ENCODE data around the gene DAO.

DAO gene

GRCh38 chr12:108855284-108856169, 24.4 kb upstream of the DAO start:
- H3K4me1 ChIP-seq (ENCODE audit: insufficient read depth, low read length, poor library complexity, severe bottlenecking), result peaks cover 47% of the 10 kb centered on the region
- H3K4me2 ChIP-seq (ENCODE audit: low read depth, low read length, poor library complexity, severe bottlenecking), result peak overlapping the region; percentile 90
- peaks cover 16% of the 10 kb centered on the region for H4K20me1 ChIP-seq (ENCODE audit: insufficient read depth, low read length, poor library complexity, severe bottlenecking)
- peak overlapping the region; percentile 76 for H3K9ac ChIP-seq (ENCODE audit: low read depth, low read length, poor library complexity, severe bottlenecking)
- peaks cover 3% of the 10 kb centered on the region; the same call in 1 of the 2 replicates for H3F3A ChIP-seq (ENCODE audit: low read depth)
- no peaks in the 10 kb centered on the region for H3K27me3 ChIP-seq (ENCODE audit: insufficient read depth, low read length, poor library complexity, severe bottlenecking)
- no peaks in the 10 kb centered on the region for H3K36me3 ChIP-seq (ENCODE audit: insufficient read depth, low read length)
- no peaks in the 10 kb centered on the region for H3K9me2 ChIP-seq (replicated peaks; ENCODE audit: low read depth, low read length)
- H3K79me2 ChIP-seq (ENCODE audit: insufficient read depth, low read length), result peaks cover 52% of the 10 kb centered on the region
- TF ChIP-seq CTCF (conservative IDR thresholded peaks at IDR 0.05; ENCODE audit: low read length) (no peak), EZH2phosphoT487 (IDR thresholded peaks at IDR 0.05; ENCODE audit: borderline replicate concordance) (no peak)
- H2AFZ ChIP-seq (ENCODE audit: low read length), result no peak overlapping the region
- peak overlapping the region; percentile 98 for H3K4me3 ChIP-seq (ENCODE audit: low read length, poor library complexity, severe bottlenecking)
- no peaks in the 10 kb centered on the region for H3K9me3 ChIP-seq (ENCODE audit: insufficient read depth, low read depth, low read length)

GRCh38 chr12:108856170-108856427, 23.8 kb upstream of the DAO start:
- no peaks in the 10 kb centered on the region for H3K27me3 ChIP-seq (ENCODE audit: insufficient read depth, low read length, poor library complexity, severe bottlenecking)
- H3K9me2 ChIP-seq (replicated peaks; ENCODE audit: low read depth, low read length), result no peaks in the 10 kb centered on the region
- no peaks in the 10 kb centered on the region for H3K9me3 ChIP-seq (ENCODE audit: insufficient read depth, low read depth, low read length)
- TF ChIP-seq CTCF (conservative IDR thresholded peaks at IDR 0.05; ENCODE audit: low read length) (no peak), EZH2phosphoT487 (IDR thresholded peaks at IDR 0.05; ENCODE audit: borderline replicate concordance) (no peak)
- H3K79me2 ChIP-seq (ENCODE audit: insufficient read depth, low read length), result peaks cover 52% of the 10 kb centered on the region
- H3K9ac ChIP-seq (ENCODE audit: low read depth, low read length, poor library complexity, severe bottlenecking), result peak overlapping the region; percentile 76
- peaks cover 16% of the 10 kb centered on the region for H4K20me1 ChIP-seq (ENCODE audit: insufficient read depth, low read length, poor library complexity, severe bottlenecking)
- peaks cover 45% of the 10 kb centered on the region for H3K4me1 ChIP-seq (ENCODE audit: insufficient read depth, low read length, poor library complexity, severe bottlenecking)
- no peak overlapping the region for H2AFZ ChIP-seq (ENCODE audit: low read length)
- no peaks in the 10 kb centered on the region for H3K36me3 ChIP-seq (ENCODE audit: insufficient read depth, low read length)
- peaks cover 3% of the 10 kb centered on the region; the same call in 1 of the 2 replicates for H3F3A ChIP-seq (ENCODE audit: low read depth)
- H3K4me3 ChIP-seq (ENCODE audit: low read length, poor library complexity, severe bottlenecking), result peak overlapping the region; percentile 98
- H3K4me2 ChIP-seq (ENCODE audit: low read depth, low read length, poor library complexity, severe bottlenecking), result peak overlapping the region; percentile 90

- Histone ChIP-seq H2AFZ (ENCODE audit: low read length) (no peak overlapping the region), H3K79me2 (ENCODE audit: insufficient read depth, low read length) (peaks cover 52% of the 10 kb centered on the region), H3K36me3 (ENCODE audit: insufficient read depth, low read length) (no peaks in the 10 kb centered on the region), H3K9me2 (replicated peaks; ENCODE audit: low read depth, low read length) (no peaks in the 10 kb centered on the region), H4K20me1 (ENCODE audit: insufficient read depth, low read length, poor library complexity, severe bottlenecking) (peaks cover 16% of the 10 kb centered on the region), H3K4me1 (ENCODE audit: insufficient read depth, low read length, poor library complexity, severe bottlenecking) (peaks cover 42% of the 10 kb centered on the region), H3K27me3 (ENCODE audit: insufficient read depth, low read length, poor library complexity, severe bottlenecking) (no peaks in the 10 kb centered on the region), H3K4me2 (ENCODE audit: low read depth, low read length, poor library complexity, severe bottlenecking) (peak overlapping the region; percentile 90), H3K9ac (ENCODE audit: low read depth, low read length, poor library complexity, severe bottlenecking) (peak overlapping the region; percentile 76), H3F3A (ENCODE audit: low read depth) (peaks cover 1% of the 10 kb centered on the region; the same call in 1 of the 2 replicates), H3K9me3 (ENCODE audit: insufficient read depth, low read depth, low read length) (no peaks in the 10 kb centered on the region), H3K4me3 (ENCODE audit: low read length, poor library complexity, severe bottlenecking) (peak overlapping the region; percentile 98)
- TF ChIP-seq EZH2phosphoT487 (IDR thresholded peaks at IDR 0.05; ENCODE audit: borderline replicate concordance) (no peak), CTCF (conservative IDR thresholded peaks at IDR 0.05; ENCODE audit: low read length) (no peak)
These were observed 23.3 kb upstream of the DAO start for GRCh38 chr12:108856428-108857157.

All from Loucy (cell line).